CMK (cell line): ENCODE data around the gene PEPD.

Source experiments
- DNase-seq: peaks from one replicate; pipeline ENCODE4 v3.0.0-alpha.2; 2010; ENCODE audit warnings: low read depth

PEPD gene

GRCh38 chr19:33395561-33396550, 125.7 kb downstream of the PEPD start:
- DNase-seq = no peak

- no peak for DNase-seq
Measured at GRCh38 chr19:33394723-33395560, 126.6 kb downstream of the PEPD start.

- no peak for DNase-seq
Measured at GRCh38 chr19:33394006-33394722, 127.4 kb downstream of the PEPD start.

GRCh38 chr19:33393286-33394005, 128.1 kb downstream of the PEPD start:
- no peak for DNase-seq

- DNase-seq = no peak
Measured at GRCh38 chr19:33392341-33393285, 129.0 kb downstream of the PEPD start.

GRCh38 chr19:33391631-33392249, 129.9 kb downstream of the PEPD start:
- DNase-seq = no peak

GRCh38 chr19:33390908-33391630, 130.5 kb downstream of the PEPD start:
- no peak for DNase-seq

GRCh38 chr19:33390101-33390907, 131.3 kb downstream of the PEPD start:
- DNase-seq = no peak

GRCh38 chr19:33389421-33390100, 132.0 kb downstream of the PEPD start:
- no peak for DNase-seq

- no peak for DNase-seq
Measured at GRCh38 chr19:33388725-33389420, 132.7 kb downstream of the PEPD start.

GRCh38 chr19:33388231-33388724, 133.3 kb downstream of the PEPD start:
- DNase-seq = no peak

GRCh38 chr19:33387351-33388230, 134.0 kb downstream of the PEPD start:
- no peak for DNase-seq

- no peak for DNase-seq
Measured at GRCh38 chr19:33386361-33386858, 135.2 kb downstream of the PEPD start.

- no peak for DNase-seq
Measured at GRCh38 chr19:33385956-33386355, 135.6 kb downstream of the PEPD start.

GRCh38 chr19:33384983-33385382, 136.6 kb downstream of the PEPD start:
- DNase-seq = no peak
